Muscle layer of duodenum (tissue), 2 donors: ENCODE data around the gene SRP19.
A peak's percentile ranks its signal among the peaks of the same experiment; 100 is the strongest.
"Not testable (repeated sequence)": the region's sequence is repeated elsewhere in the genome, so short reads cannot be mapped to it uniquely, and the experiment has no call there.

ENCODE experiments used
- H3K27ac ChIP-seq: one replicate; pipeline ENCODE4 v1.7.0; 2013; ENCODE audit warnings: mild to moderate bottlenecking, low read length
- H3K27me3 ChIP-seq: one replicate; pipeline ENCODE4 v1.7.0; 2013; ENCODE audit warnings: low read depth, mild to moderate bottlenecking, control low read depth, low read length
- H3K36me3 ChIP-seq, 2 donors: one replicate each; pipeline ENCODE4 v1.7.0; 2013; ENCODE audit warnings: low read length in 2 of 2, control low read depth in 1 of 2, mild to moderate bottlenecking in 1 of 2; ENCODE audit not compliant: insufficient read depth in 2 of 2, control insufficient read depth in 1 of 2
- H3K4me1 ChIP-seq, 2 donors: one replicate each; pipeline ENCODE4 v1.7.0; 2013; ENCODE audit warnings: low read length in 2 of 2, mild to moderate bottlenecking in 2 of 2, control low read depth in 1 of 2, moderate library complexity in 1 of 2; ENCODE audit not compliant: insufficient read depth in 2 of 2, control insufficient read depth in 1 of 2
- H3K4me3 ChIP-seq, 2 donors: one replicate each; pipeline ENCODE4 v1.7.0; 2013; ENCODE audit warnings: low read length in 2 of 2, low read depth in 1 of 2, mild to moderate bottlenecking in 1 of 2
- H3K9me3 ChIP-seq, 2 donors: one replicate each; pipeline ENCODE4 v1.7.0; 2013; ENCODE audit warnings: low read length in 2 of 2, control low read depth in 1 of 2, mild to moderate bottlenecking in 1 of 2; ENCODE audit not compliant: control insufficient read depth in 1 of 2
- donor health status: healthy.

The SRP19 gene

GRCh38 chr5:112848116-112848811 is 12.8 kb upstream of the SRP19 start:
- Histone ChIP-seq H3K4me1 (no peaks in the 10 kb centered on the region), H3K4me3 (peak overlapping the region in 1 of 2 donors; percentile 35), H3K9me3 (no peaks in the 10 kb centered on the region), H3K36me3 (no peaks in the 10 kb centered on the region), H3K27ac (no peak overlapping the region), H3K27me3 (no peaks in the 10 kb centered on the region)

GRCh38 chr5:112849912-112850311 is 11.2 kb upstream of the SRP19 start:
- Histone ChIP-seq H3K36me3 (no peaks in the 10 kb centered on the region), H3K27ac (no peak overlapping the region), H3K27me3 (no peaks in the 10 kb centered on the region), H3K4me3 (no peak overlapping the region), H3K9me3 (no peaks in the 10 kb centered on the region), H3K4me1 (no peaks in the 10 kb centered on the region)

GRCh38 chr5:112854651-112855050 is 6.4 kb upstream of the SRP19 start:
- Histone ChIP-seq H3K4me1 (no peaks in the 10 kb centered on the region), H3K27me3 (peaks cover 6% of the 10 kb centered on the region), H3K36me3 (no peaks in the 10 kb centered on the region), H3K27ac (no peak overlapping the region), H3K4me3 (no peak overlapping the region), H3K9me3 (no peaks in the 10 kb centered on the region)

GRCh38 chr5:112857866-112858265 is 3.2 kb upstream of the SRP19 start:
- Histone ChIP-seq H3K36me3 (peaks cover 4 to 5% of the 10 kb centered on the region in 2 donors), H3K27ac (no peak overlapping the region), H3K9me3 (no peaks in the 10 kb centered on the region), H3K27me3 (peaks cover 6% of the 10 kb centered on the region), H3K4me1 (peaks cover 6 to 11% of the 10 kb centered on the region in 2 donors), H3K4me3 (no peak overlapping the region)

DNA sequence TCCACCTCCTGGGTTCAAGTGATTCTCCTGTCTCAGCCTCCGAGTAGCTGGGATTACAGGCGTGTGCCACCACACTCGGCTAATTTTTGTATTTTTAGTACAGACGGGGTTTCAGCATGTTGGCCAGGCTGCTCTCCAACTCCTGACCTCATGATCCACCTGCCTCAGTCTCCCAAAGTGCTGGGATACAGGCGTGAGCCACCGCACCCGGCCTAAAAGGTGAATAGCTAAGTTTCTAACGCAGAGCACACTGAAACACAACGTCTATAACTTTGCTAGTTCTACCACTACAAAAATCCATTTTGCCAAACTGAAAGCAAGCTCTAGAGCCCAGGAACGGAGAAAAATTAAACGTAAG is 537 bp upstream of the SRP19 start:
- peak overlapping the region; percentile 95 for H3K27ac ChIP-seq
- peak overlapping the region; percentile 85 to 99 for H3K4me3 ChIP-seq
- not testable (repeated sequence) for H3K9me3 ChIP-seq, H3K27me3 ChIP-seq
- peaks cover 10 to 15% of the 10 kb centered on the region in 2 donors for H3K36me3 ChIP-seq
- peaks cover 6 to 25% of the 10 kb centered on the region in 2 donors for H3K4me1 ChIP-seq

- Histone ChIP-seq H3K36me3 (peaks cover 17 to 20% of the 10 kb centered on the region in 2 donors), H3K4me1 (peaks cover 6 to 25% of the 10 kb centered on the region in 2 donors), H3K4me3 (peak overlapping the region; percentile 85 to 99), H3K9me3 (no peaks in the 10 kb centered on the region), H3K27ac (peak overlapping the region; percentile 95), H3K27me3 (no peaks in the 10 kb centered on the region)
Measured at GRCh38 chr5:112861638-112861985, 525 bp downstream of the SRP19 start.

DNA sequence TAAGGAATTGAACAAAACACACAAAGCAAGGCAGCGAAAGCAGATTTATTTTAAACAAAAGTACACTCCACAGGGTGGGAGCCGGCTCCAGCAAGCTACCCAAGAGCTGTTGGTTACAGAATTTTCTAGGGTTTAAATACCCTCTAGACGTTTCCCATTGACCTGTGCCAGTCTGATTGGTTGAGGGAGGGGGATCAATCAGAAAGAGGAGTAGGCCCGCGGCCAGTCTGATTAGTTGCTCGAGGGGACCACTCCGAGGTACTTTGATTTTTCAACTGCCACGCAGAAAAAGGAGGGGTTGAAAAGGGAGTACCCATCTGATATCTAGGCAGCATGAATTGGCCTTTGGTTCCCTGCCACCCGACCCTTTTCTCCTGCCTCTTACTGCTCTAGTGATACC is 998 bp downstream of the SRP19 start:
- Histone ChIP-seq H3K4me1 (peaks cover 6 to 25% of the 10 kb centered on the region in 2 donors), H3K27me3 (no peaks in the 10 kb centered on the region), H3K27ac (peak overlapping the region; percentile 95), H3K4me3 (peak overlapping the region; percentile 85 to 99), H3K36me3 (peaks cover 20 to 25% of the 10 kb centered on the region in 2 donors), H3K9me3 (no peaks in the 10 kb centered on the region)

DNA sequence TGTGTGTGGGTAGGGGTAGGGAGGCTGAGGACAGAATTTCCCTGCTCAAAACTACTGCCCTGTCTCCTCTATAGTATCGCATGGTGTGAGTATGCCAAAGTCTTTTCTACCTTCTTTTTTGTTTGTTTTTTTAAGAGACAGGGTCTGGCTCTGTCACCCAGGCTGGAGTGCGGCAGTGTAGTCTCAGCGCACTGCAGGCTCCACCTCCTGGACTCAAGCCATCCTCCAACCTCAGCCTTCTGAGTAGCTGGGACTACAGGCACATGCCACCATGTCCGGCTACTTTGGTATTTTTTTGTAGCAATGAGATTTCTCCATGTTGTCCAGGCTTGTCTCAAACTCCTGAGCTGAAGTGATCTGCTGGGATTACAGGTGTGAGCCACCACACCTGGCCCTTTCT is 2.5 kb downstream of the SRP19 start:
- peaks cover 32 to 35% of the 10 kb centered on the region in 2 donors for H3K36me3 ChIP-seq
- no peaks in the 10 kb centered on the region for H3K27me3 ChIP-seq
- H3K4me1 ChIP-seq = peaks cover 6 to 25% of the 10 kb centered on the region in 2 donors
- H3K4me3 ChIP-seq = no peak overlapping the region
- no peak overlapping the region for H3K27ac ChIP-seq
- H3K9me3 ChIP-seq = no peaks in the 10 kb centered on the region

DNA sequence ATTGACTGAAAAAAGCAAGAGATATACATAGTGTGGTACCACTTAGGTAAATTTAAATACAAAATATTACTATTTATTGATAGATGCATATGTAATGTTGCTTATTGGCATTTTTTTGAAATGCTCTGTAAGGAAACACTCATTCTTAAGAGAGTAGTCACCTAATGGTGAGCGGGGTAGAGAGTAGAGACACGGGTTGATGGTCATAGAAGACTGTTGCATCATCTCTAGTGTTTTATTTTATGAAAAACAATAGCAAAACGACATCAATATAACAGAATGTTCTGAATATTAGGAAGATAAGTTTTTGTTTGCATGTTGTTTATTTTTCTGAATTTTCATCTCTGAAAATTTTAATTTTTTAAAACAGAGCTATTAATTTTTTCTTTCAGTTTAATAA is 4.0 kb downstream of the SRP19 start:
- Histone ChIP-seq H3K4me3 (no peak overlapping the region), H3K27ac (no peak overlapping the region), H3K9me3 (no peaks in the 10 kb centered on the region), H3K36me3 (peaks cover 32 to 49% of the 10 kb centered on the region in 2 donors), H3K4me1 (peaks cover 6 to 25% of the 10 kb centered on the region in 2 donors), H3K27me3 (no peaks in the 10 kb centered on the region)

- no peak overlapping the region for H3K27ac ChIP-seq
- no peaks in the 10 kb centered on the region for H3K9me3 ChIP-seq
- no peak overlapping the region for H3K4me3 ChIP-seq
- H3K36me3 ChIP-seq = peaks cover 32 to 50% of the 10 kb centered on the region in 2 donors
- no peaks in the 10 kb centered on the region for H3K27me3 ChIP-seq
- peaks cover 6 to 25% of the 10 kb centered on the region in 2 donors for H3K4me1 ChIP-seq
Measured at GRCh38 chr5:112866739-112867138, 5.7 kb downstream of the SRP19 start.

DNA sequence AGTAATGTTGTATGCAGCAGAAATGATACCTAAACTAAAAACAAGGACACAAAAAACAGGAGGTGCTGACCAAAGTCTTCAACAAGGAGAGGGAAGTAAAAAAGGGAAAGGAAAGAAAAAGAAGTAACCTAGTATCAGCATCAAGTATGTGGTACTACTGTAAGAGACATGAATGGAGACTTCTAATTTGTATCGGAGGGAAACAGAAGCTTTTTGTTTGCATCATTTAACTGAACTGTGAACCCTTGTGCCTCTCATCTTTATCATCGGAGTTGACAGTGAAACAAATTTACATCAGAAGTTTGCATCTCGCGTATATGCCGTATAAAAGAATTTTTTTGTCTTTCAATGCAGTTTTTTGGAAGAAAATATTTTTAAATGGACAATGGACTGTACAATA is 6.3 kb downstream of the SRP19 start:
- H3K4me1 ChIP-seq = peaks cover 3 to 18% of the 10 kb centered on the region in 2 donors
- no peaks in the 10 kb centered on the region for H3K9me3 ChIP-seq
- no peak overlapping the region for H3K27ac ChIP-seq
- H3K27me3 ChIP-seq = no peaks in the 10 kb centered on the region
- H3K36me3 ChIP-seq = peaks cover 32 to 50% of the 10 kb centered on the region in 2 donors
- no peak overlapping the region for H3K4me3 ChIP-seq

- H3K36me3 ChIP-seq = peaks cover 23 to 53% of the 10 kb centered on the region in 2 donors
- no peak overlapping the region for H3K4me3 ChIP-seq
- H3K4me1 ChIP-seq = no peaks in the 10 kb centered on the region
- no peaks in the 10 kb centered on the region for H3K27me3 ChIP-seq
- H3K9me3 ChIP-seq = no peaks in the 10 kb centered on the region
- H3K27ac ChIP-seq = no peak overlapping the region
Measured at GRCh38 chr5:112869948-112870347, 8.9 kb downstream of the SRP19 start.
